ENCODE measurements around the gene CNN1.
"Not testable (repeated sequence)": the region's sequence is repeated elsewhere in the genome, so short reads cannot be mapped to it uniquely, and the experiment has no call there.

GRCh38 chr19:11573763-11574162 is 35.1 kb downstream of the CNN1 start:
- TF ChIP-seq EZH2 (IDR thresholded peaks at IDR 0.05; ENCODE audit: borderline replicate concordance, low read length); CTCF (IDR thresholded peaks at IDR 0.05; ENCODE audit: low read length): not testable (repeated sequence)

All from OCI-LY1 (cell line).